T-helper 2 cell treated with Interferon-gamma antibody and Interleukin-4, amounts not matched to agents 5 μg/mL and 100 μg/mL, for 36 hours (primary cell): ENCODE data around the gene MAPK7.

ENCODE experiments used
- DNase-seq: peaks from one replicate; pipeline ENCODE4 v3.0.0; 2021; ENCODE audit warnings: low spot score
- H3K27ac Mint-ChIP-seq: one replicate; pipeline ENCODE4 v1.8.0; 2021; ENCODE audit warnings: mild to moderate bottlenecking, mixed read lengths
- H3K27me3 Mint-ChIP-seq: one replicate; pipeline ENCODE4 v1.8.0; 2021; ENCODE audit warnings: low read depth, mixed read lengths
- H3K36me3 Mint-ChIP-seq: one replicate; pipeline ENCODE4 v1.8.0; 2021; ENCODE audit warnings: low read depth, mixed read lengths
- H3K4me1 Mint-ChIP-seq: one replicate; pipeline ENCODE4 v1.8.0; 2021; ENCODE audit warnings: low read depth, mixed read lengths
- H3K4me3 Mint-ChIP-seq: one replicate; pipeline ENCODE4 v1.8.0; 2022; ENCODE audit warnings: mild to moderate bottlenecking, moderate library complexity, mixed read lengths
- H3K9me3 Mint-ChIP-seq: one replicate; pipeline ENCODE4 v1.8.0; 2021; ENCODE audit warnings: mixed read lengths

The MAPK7 gene

GRCh38 chr17:19399750-19400450 is 21.6 kb downstream of the MAPK7 start:
- Mint-ChIP-seq H3K36me3 (no peaks in the 10 kb centered on the region), H3K27ac (no peak overlapping the region), H3K4me3 (no peak overlapping the region), H3K27me3 (peaks cover 13% of the 10 kb centered on the region), H3K9me3 (no peaks in the 10 kb centered on the region), H3K4me1 (peaks cover 2% of the 10 kb centered on the region)
- DNase-seq = no peak

- no peaks in the 10 kb centered on the region for H3K36me3 Mint-ChIP-seq
- peaks cover 7% of the 10 kb centered on the region for H3K27me3 Mint-ChIP-seq
- no peak overlapping the region for H3K4me3 Mint-ChIP-seq
- no peaks in the 10 kb centered on the region for H3K9me3 Mint-ChIP-seq
- no peak for DNase-seq
- H3K4me1 Mint-ChIP-seq = peaks cover 2% of the 10 kb centered on the region
- H3K27ac Mint-ChIP-seq = no peak overlapping the region
These were observed 23.2 kb downstream of the MAPK7 start for GRCh38 chr17:19401321-19402010.

GRCh38 chr17:19402171-19402570 is 23.9 kb downstream of the MAPK7 start:
- Mint-ChIP-seq H3K36me3 (no peaks in the 10 kb centered on the region), H3K4me1 (peaks cover 2% of the 10 kb centered on the region), H3K27ac (no peak overlapping the region), H3K9me3 (no peaks in the 10 kb centered on the region), H3K27me3 (peaks cover 3% of the 10 kb centered on the region), H3K4me3 (no peak overlapping the region)
- DNase-seq = no peak

DNA sequence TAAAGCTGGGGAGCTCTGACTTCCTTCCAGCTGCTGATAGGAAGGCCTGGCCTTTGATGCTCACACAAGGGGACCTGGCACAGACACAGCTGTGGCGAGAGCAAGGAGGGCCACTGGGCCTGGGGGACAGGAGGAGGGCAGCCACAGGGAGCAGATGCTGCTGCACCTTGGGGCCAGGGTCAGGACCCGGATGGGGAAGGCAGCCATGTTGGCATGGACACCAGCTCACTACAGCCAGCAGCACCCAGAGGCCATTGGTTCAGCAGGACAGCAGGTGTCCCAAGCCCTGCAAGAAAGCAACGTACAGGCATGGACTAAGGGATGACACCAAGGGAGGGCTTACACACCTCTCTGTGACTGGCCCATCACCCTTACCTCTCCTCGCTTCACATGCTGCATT is 24.7 kb downstream of the MAPK7 start:
- peaks cover 2% of the 10 kb centered on the region for H3K4me1 Mint-ChIP-seq
- no peaks in the 10 kb centered on the region for H3K9me3 Mint-ChIP-seq
- no peak overlapping the region for H3K4me3 Mint-ChIP-seq
- H3K36me3 Mint-ChIP-seq = no peaks in the 10 kb centered on the region
- DNase-seq = no peak
- H3K27ac Mint-ChIP-seq = no peak overlapping the region
- H3K27me3 Mint-ChIP-seq = peaks cover 3% of the 10 kb centered on the region

DNA sequence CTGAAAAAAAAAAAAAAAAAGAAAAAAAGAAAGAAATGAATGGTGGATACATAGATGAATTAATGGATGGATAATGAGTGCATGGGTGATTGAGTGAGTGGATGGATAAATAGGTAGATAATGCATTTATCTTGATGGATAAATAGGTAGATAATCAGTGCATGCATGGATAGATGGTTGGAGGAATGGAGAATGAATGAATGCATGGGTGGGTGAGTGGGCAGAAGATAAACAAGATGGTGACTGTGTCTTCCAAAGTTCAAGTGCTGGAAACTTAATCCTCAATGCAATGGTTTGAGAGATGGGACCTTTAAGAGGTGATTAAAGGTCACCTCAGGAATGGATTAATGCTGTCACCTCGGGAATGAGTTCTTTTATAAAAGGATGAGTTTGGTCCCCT is 26.0 kb downstream of the MAPK7 start:
- Mint-ChIP-seq H3K36me3 (no peaks in the 10 kb centered on the region), H3K27ac (no peak overlapping the region), H3K4me3 (no peak overlapping the region), H3K27me3 (peaks cover 3% of the 10 kb centered on the region), H3K9me3 (no peaks in the 10 kb centered on the region), H3K4me1 (no peaks in the 10 kb centered on the region)
- DNase-seq = no peak

- Mint-ChIP-seq H3K9me3 (no peaks in the 10 kb centered on the region), H3K27ac (no peak overlapping the region), H3K4me3 (no peak overlapping the region), H3K4me1 (no peaks in the 10 kb centered on the region), H3K27me3 (peaks cover 3% of the 10 kb centered on the region), H3K36me3 (no peaks in the 10 kb centered on the region)
- no peak for DNase-seq
These were observed 26.8 kb downstream of the MAPK7 start for GRCh38 chr17:19405114-19405513.

DNA sequence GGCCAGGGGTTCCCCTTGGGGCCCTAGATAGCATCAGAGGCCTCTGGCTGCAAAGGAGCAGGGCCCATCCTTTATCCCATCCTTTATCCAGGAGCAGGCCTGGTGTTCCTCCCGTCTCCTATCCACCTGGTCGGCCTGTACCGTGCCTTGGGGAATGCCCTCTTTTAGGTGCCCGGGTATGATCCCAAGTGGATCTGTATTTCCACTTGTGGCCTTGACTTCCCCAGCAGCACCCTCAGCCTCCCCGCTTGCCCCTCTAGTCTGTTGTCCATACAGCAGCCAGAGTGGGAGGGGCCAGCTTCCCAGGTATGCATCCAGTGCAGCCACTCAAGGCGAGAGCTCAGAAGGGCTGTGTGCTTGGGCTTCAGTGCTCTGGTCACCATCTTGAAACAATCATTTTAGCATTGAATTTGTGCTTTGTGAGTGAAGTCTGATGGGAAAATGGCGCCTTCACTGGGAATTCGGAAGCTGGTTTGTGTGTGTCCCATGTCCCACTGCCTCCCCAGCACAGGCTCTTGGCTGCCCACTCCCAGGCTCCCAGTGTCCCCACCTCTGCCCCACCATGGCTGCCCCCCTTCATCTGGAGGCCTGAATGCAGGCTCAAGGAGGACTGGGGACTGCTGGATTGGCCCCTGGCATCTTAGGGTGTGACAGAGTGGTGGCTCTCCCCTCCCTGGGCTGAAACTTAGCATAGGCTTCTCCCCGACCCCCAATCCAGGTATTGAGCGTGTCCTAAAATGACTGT is 29.5 kb downstream of the MAPK7 start:
- Mint-ChIP-seq H3K9me3 (no peaks in the 10 kb centered on the region), H3K27me3 (no peaks in the 10 kb centered on the region), H3K36me3 (no peaks in the 10 kb centered on the region), H3K4me1 (no peaks in the 10 kb centered on the region), H3K27ac (no peak overlapping the region), H3K4me3 (no peak overlapping the region)
- no peak for DNase-seq

DNA sequence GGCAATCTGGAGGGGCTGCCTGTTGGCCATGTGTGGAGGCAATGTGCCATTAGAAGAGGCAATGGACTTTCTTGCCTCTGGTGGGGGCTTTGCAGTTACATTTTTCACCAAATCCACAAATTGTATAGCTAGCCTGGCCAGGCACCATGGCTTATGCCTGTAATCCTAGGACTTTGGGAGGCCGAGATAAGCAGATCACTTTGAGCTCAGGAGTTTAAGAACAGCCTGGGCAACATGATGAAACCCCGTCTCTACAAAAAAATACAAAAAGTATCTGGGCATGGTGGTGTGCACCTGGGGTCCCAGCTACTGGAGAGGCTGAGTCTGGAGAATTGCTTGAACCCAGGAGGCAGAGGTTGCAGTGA is 30.0 kb downstream of the MAPK7 start:
- no peak overlapping the region for H3K27ac Mint-ChIP-seq
- H3K27me3 Mint-ChIP-seq = no peaks in the 10 kb centered on the region
- no peaks in the 10 kb centered on the region for H3K36me3 Mint-ChIP-seq
- H3K4me3 Mint-ChIP-seq = no peak overlapping the region
- no peak for DNase-seq
- H3K9me3 Mint-ChIP-seq = no peaks in the 10 kb centered on the region
- H3K4me1 Mint-ChIP-seq = no peaks in the 10 kb centered on the region

GRCh38 chr17:19409066-19409465 is 30.8 kb downstream of the MAPK7 start:
- no peaks in the 10 kb centered on the region for H3K4me1 Mint-ChIP-seq
- H3K4me3 Mint-ChIP-seq = no peak overlapping the region
- H3K36me3 Mint-ChIP-seq = no peaks in the 10 kb centered on the region
- H3K27ac Mint-ChIP-seq = no peak overlapping the region
- no peaks in the 10 kb centered on the region for H3K27me3 Mint-ChIP-seq
- H3K9me3 Mint-ChIP-seq = no peaks in the 10 kb centered on the region
- no peak for DNase-seq

GRCh38 chr17:19409509-19409908 is 31.2 kb downstream of the MAPK7 start:
- no peak for DNase-seq
- H3K4me1 Mint-ChIP-seq = no peaks in the 10 kb centered on the region

DNA sequence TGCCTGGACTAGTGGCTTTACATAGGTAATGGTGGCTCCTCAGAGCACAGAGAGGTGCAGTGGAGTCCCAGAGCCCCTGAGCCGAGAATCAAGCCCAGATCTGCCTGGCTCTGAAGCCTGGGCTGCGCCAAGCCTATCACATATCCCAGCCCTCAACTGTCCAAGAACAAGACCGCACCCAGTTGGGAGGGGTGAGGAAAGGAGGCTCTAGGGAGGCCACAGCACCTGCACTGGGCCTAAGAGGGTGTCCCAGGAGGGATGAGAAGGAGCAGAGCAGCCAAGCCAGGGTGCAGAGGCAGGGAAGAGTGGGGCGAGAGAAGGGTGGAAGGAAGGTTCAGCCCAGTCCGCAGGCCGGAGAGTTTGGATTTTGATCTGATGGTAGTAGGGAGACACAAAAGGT is 31.8 kb downstream of the MAPK7 start:
- no peaks in the 10 kb centered on the region for H3K4me1 Mint-ChIP-seq
- H3K9me3 Mint-ChIP-seq = no peaks in the 10 kb centered on the region
- no peaks in the 10 kb centered on the region for H3K36me3 Mint-ChIP-seq
- no peak overlapping the region for H3K4me3 Mint-ChIP-seq
- no peak for DNase-seq
- H3K27ac Mint-ChIP-seq = no peak overlapping the region
- no peaks in the 10 kb centered on the region for H3K27me3 Mint-ChIP-seq

More at GRCh38 chr17:19409509-19409908, 31.2 kb downstream of the MAPK7 start:
- Mint-ChIP-seq H3K36me3 (no peaks in the 10 kb centered on the region), H3K9me3 (no peaks in the 10 kb centered on the region), H3K27me3 (no peaks in the 10 kb centered on the region), H3K27ac (no peak overlapping the region), H3K4me3 (no peak overlapping the region)

DNA sequence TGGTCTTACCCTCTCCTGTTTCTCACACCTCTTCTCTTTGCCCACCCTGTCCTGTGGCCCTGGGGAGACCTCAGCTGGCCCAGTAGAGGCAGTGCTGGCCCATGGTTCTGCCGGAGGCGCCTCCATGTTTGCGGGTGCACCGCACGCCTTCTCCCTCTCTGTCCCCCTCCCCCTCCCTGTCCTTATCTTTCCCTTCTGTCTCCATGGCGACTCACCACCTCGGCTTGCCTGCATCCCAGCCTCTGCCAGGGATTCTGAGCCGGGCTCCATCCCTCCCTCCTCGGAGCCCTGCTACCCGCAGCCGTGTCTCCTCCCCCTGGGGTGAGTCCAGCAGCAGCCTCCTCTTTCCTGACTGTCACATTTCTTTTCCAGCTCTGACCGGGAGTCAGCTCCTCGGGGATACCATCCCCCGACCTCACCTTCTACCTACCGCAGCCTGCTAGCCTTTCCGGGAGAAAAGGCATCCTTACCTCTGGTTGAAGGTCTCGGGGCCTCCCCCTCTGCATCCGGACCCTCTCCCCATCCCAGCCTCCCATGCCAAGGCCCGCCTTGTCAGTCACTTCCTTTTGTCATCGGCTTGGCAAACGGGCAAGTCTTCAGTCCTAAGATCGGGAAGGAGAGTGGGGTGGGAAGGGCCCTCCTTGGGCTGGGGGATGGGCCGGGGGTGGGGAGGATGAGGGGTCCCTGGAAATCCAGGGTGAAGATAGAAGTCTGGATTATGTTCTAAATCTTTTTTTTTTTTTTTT is 32.8 kb downstream of the MAPK7 start, which contains the start of gene RNF112:
Gene RNF112 (plus strand): TSS at position 358 of the 746 bp plus-strand sequence. CDS start 177 bp downstream, at position 535.
- no peaks in the 10 kb centered on the region for H3K9me3 Mint-ChIP-seq
- H3K4me3 Mint-ChIP-seq = no peak within 1 kb of the TSS
- DNase-seq = no peak
- no peak within 1 kb of the TSS for H3K27ac Mint-ChIP-seq
- H3K36me3 Mint-ChIP-seq = no peaks in the 10 kb centered on the region
- no peaks in the 10 kb centered on the region for H3K4me1 Mint-ChIP-seq
- no peaks in the 10 kb centered on the region for H3K27me3 Mint-ChIP-seq

DNA sequence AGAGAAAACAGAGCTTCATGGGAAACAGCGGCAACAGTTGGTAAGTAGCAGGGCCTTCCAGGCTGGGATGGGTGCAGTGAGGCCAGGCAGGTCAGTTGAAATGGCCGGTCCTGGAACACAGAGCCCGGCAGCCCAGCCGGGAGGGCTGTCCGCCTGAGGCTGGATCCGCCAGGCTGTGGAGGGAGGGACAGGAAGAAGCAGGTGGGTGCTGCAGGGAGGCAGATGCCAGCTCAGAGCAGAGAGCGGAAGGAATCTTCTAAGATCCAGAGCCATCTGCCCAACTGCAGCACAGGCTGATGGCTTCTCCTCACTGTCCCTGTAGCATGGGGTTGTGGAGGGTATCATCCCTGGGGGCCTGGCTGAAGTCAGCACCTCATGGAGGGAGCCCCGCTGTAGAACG is 33.3 kb downstream of the MAPK7 start:
- no peaks in the 10 kb centered on the region for H3K27me3 Mint-ChIP-seq
- H3K9me3 Mint-ChIP-seq = no peaks in the 10 kb centered on the region
- no peak for DNase-seq
- H3K27ac Mint-ChIP-seq = no peak overlapping the region
- H3K4me1 Mint-ChIP-seq = no peaks in the 10 kb centered on the region
- H3K36me3 Mint-ChIP-seq = no peaks in the 10 kb centered on the region
- no peak overlapping the region for H3K4me3 Mint-ChIP-seq

GRCh38 chr17:19412510-19412909 is 34.2 kb downstream of the MAPK7 start:
- Mint-ChIP-seq H3K9me3 (no peaks in the 10 kb centered on the region), H3K4me1 (no peaks in the 10 kb centered on the region), H3K27ac (no peak overlapping the region), H3K36me3 (no peaks in the 10 kb centered on the region), H3K27me3 (no peaks in the 10 kb centered on the region), H3K4me3 (no peak overlapping the region)
- no peak for DNase-seq
